ENCODE results near the gene DYNLT1. TPM values are rescaled to one million over a fixed set of nuclear protein-coding genes. Genes with fewer than 3 reads are reported as not detected.
A peak's percentile ranks its signal among the peaks of the same experiment; 100 is the strongest.
"Not testable (repeated sequence)": the region's sequence is repeated elsewhere in the genome, so short reads cannot be mapped to it uniquely, and the experiment has no call there.

The DYNLT1 gene
- total and polyA plus RNA-seq, 2 donors from 2014 or later, result 145 to 406 TPM

DNA sequence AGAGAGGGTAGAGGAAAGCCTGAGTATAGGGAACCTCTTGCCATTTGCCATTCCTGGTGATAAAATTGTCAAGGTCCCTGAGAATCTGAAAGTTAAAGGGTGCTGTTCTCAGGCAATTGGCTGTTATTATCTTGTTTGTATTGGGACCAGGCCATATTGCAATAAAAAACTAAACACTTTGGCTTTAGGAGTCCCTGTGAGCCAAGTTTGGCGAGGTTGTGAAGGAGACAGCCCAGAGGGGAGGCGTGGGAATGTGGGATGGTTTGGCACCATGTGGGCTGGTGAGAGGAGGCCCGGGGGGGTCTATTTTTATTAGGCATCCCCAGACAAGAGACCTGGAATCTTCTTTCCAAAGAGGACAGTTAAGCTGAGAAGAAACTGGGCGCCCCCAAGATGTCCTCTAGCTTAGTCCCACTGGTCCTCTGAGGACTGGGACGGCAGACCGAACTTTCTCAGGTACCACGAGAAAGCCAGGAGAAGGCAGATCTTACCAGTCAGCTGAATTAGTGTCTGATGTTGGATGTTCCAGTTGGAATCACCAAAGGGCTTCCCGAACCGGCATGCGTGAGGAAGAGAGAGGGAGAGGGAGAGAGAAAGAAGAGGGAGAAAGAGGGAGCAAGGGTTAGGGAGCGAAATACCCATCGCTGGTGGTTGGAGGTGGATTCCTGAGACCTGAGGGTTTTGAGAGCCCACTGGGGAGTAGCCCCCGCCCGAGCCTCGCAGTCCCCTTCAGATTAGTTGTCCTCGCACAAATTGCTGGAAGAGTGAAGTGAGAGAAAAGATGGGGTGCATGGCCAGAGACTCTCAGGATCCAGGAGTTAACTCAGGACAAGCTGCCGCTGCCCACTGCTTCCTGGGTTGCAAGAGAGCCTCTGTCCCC lies 24.4 kb downstream of the DYNLT1 start:
- H3K4me3 ChIP-seq (ENCODE audit: low read length in 3 of 3), result no peak overlapping the region
- peak in 1 of 5 donors; percentile 36 for DNase-seq
- H3K4me1 ChIP-seq (ENCODE audit: control insufficient read depth in 2 of 3, insufficient read depth in 2 of 3, low read depth in 1 of 3, low read length in 3 of 3), result peaks cover 0 to 3% (median 0%) of the 10 kb centered on the region in 3 donors
- H3K27me3 ChIP-seq (ENCODE audit: control insufficient read depth, insufficient read depth, low read length), result no peaks in the 10 kb centered on the region
- H3K27ac ChIP-seq (ENCODE audit: low read depth in 2 of 2, low read length in 2 of 2), result no peak overlapping the region
- peaks cover 0 to 3% (median 0%) of the 10 kb centered on the region in 3 donors for H3K36me3 ChIP-seq (ENCODE audit: control insufficient read depth in 2 of 3, insufficient read depth in 3 of 3, low read length in 3 of 3)
- no peak overlapping the region for H3K9ac ChIP-seq (ENCODE audit: low read length in 3 of 3)
- TF ChIP-seq CTCF (IDR thresholded peaks at IDR 0.05; ENCODE audit: borderline replicate concordance, extremely low read depth, insufficient read depth), result no peak
- H3K9me3 ChIP-seq (ENCODE audit: control insufficient read depth in 2 of 3, insufficient read depth in 1 of 3, low read length in 3 of 3), result no peaks in the 10 kb centered on the region
- FAIRE-seq, result no peak
- intact Hi-C loops (cut with DNase I), result no loop called here

GRCh38 chr6:158618289-158618688 lies 26.3 kb downstream of the DYNLT1 start:
- H3K27me3 ChIP-seq (ENCODE audit: control insufficient read depth, insufficient read depth, low read length); DNase-seq; H3K9me3 ChIP-seq (ENCODE audit: control insufficient read depth in 2 of 3, insufficient read depth in 1 of 3, low read length in 3 of 3); H3K9ac ChIP-seq (ENCODE audit: low read length in 3 of 3); intact Hi-C loops (cut with DNase I); FAIRE-seq; H3K4me1 ChIP-seq (ENCODE audit: control insufficient read depth in 2 of 3, insufficient read depth in 2 of 3, low read depth in 1 of 3, low read length in 3 of 3); H3K4me3 ChIP-seq (ENCODE audit: low read length in 3 of 3); H3K27ac ChIP-seq (ENCODE audit: low read depth in 2 of 2, low read length in 2 of 2); H3K36me3 ChIP-seq (ENCODE audit: control insufficient read depth in 2 of 3, insufficient read depth in 3 of 3, low read length in 3 of 3): not testable (repeated sequence)

- H3K36me3 ChIP-seq (ENCODE audit: control insufficient read depth in 2 of 3, insufficient read depth in 3 of 3, low read length in 3 of 3); H3K9ac ChIP-seq (ENCODE audit: low read length in 3 of 3); intact Hi-C loops (cut with DNase I); H3K4me1 ChIP-seq (ENCODE audit: control insufficient read depth in 2 of 3, insufficient read depth in 2 of 3, low read depth in 1 of 3, low read length in 3 of 3); H3K9me3 ChIP-seq (ENCODE audit: control insufficient read depth in 2 of 3, insufficient read depth in 1 of 3, low read length in 3 of 3); FAIRE-seq; H3K4me3 ChIP-seq (ENCODE audit: low read length in 3 of 3); H3K27ac ChIP-seq (ENCODE audit: low read depth in 2 of 2, low read length in 2 of 2); H3K27me3 ChIP-seq (ENCODE audit: control insufficient read depth, insufficient read depth, low read length); DNase-seq: not testable (repeated sequence)
Measured at GRCh38 chr6:158614606-158615005, 29.9 kb downstream of the DYNLT1 start.

DNA sequence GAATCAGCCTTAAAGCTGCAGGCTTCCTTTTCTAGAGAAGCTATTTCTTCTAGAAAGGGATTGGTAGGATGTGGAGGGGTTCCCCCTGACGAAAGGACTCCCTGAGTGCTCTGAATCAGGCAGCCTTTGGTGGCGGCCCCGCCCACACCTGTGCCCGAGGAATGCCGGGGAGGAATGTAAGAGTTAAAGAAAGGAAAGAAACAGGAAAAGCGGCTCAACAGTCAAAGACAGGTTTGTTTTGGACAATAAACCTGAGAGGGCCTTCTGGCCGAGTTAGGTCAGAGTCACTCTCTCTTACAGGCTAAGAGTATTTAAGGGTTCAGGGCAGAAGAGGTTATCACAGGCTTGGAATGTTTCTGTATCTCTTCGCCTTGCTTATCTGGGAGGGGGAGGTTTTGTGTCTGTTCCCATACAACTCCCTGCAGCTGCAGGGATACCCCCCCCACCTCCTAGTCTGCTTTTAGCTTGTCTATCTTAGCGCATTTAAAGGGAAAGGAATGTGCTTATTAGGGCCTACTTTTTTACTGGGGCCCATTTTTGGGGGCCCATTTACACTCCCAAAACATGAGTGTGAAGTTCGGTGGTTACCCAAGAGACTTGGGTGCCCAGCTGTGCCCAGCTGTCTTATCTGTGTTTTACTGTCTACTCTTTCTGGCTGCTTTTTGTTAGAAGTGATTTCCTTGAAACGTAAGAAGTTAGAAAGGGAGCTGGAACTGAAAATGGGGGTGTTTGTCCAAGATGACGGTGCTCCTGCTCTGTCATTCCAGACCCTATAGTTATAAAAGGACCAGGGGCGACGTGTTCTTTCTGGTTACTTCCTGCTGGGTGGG lies 32.8 kb downstream of the DYNLT1 start:
- Histone ChIP-seq H3K27ac (ENCODE audit: low read depth in 2 of 2, low read length in 2 of 2) (peak overlapping the region in 1 of 2 donors; percentile 43), H3K27me3 (ENCODE audit: control insufficient read depth, insufficient read depth, low read length) (no peaks in the 10 kb centered on the region), H3K9ac (ENCODE audit: low read length in 3 of 3) (peak overlapping the region in 1 of 3 donors; percentile 40), H3K4me3 (ENCODE audit: low read length in 3 of 3) (peak overlapping the region in 1 of 3 donors; percentile 22), H3K9me3 (ENCODE audit: control insufficient read depth in 2 of 3, insufficient read depth in 1 of 3, low read length in 3 of 3) (no peaks in the 10 kb centered on the region), H3K36me3 (ENCODE audit: control insufficient read depth in 2 of 3, insufficient read depth in 3 of 3, low read length in 3 of 3) (peaks cover 1 to 15% (median 4%) of the 10 kb centered on the region in 3 donors), H3K4me1 (ENCODE audit: control insufficient read depth in 2 of 3, insufficient read depth in 2 of 3, low read depth in 1 of 3, low read length in 3 of 3) (peaks cover 0 to 9% (median 3%) of the 10 kb centered on the region in 3 donors)
- TF ChIP-seq CTCF (IDR thresholded peaks at IDR 0.05; ENCODE audit: borderline replicate concordance, extremely low read depth, insufficient read depth), result no peak
- intact Hi-C loops (cut with DNase I), result no loop called here
- DNase-seq (peak in 3 of 5 donors; percentile 53 to 79 (median 71)), FAIRE-seq (no peak)
